Dermis blood vessel endothelial cell (primary cell): ENCODE results near the gene MAGI3. TPM values are rescaled to one million over a fixed set of nuclear protein-coding genes. Genes with fewer than 3 reads are reported as not detected.
"Not testable (repeated sequence)": the region's sequence is repeated elsewhere in the genome, so short reads cannot be mapped to it uniquely, and the experiment has no call there.

Experiments used
- DNase-seq: peaks from one replicate; pipeline ENCODE4 v3.0.0; 2010
- total RNA-seq: library from RNA; depleted of rRNA; stranded (reverse); fragments of >200 nt; gene quantifications from 2 replicates; pipeline ENCODE4 v1.2.3, GENCODE V29; 2014

Gene MAGI3
- total RNA-seq, 1 donor from 2014 or later = 13.4 TPM

GRCh38 chr1:113399062-113399583 lies 8.8 kb downstream of the MAGI3 start:
- no peak for DNase-seq

- peak; percentile 20 for DNase-seq
These were observed 10.8 kb downstream of the MAGI3 start for GRCh38 chr1:113401067-113401466.

- DNase-seq = no peak
These were observed 11.4 kb downstream of the MAGI3 start for GRCh38 chr1:113401728-113402127.

GRCh38 chr1:113403065-113403464 lies 12.8 kb downstream of the MAGI3 start:
- no peak for DNase-seq

- peak; percentile 5 for DNase-seq
These were observed 15.3 kb downstream of the MAGI3 start for GRCh38 chr1:113405573-113405972.

- DNase-seq = not testable (repeated sequence)
These were observed 15.8 kb downstream of the MAGI3 start for GRCh38 chr1:113406149-113406548.

GRCh38 chr1:113409363-113409762 lies 19.0 kb downstream of the MAGI3 start:
- DNase-seq = no peak

- DNase-seq = not testable (repeated sequence)
These were observed 21.7 kb downstream of the MAGI3 start for GRCh38 chr1:113412020-113412419.

GRCh38 chr1:113415310-113416070 lies 25.2 kb downstream of the MAGI3 start:
- no peak for DNase-seq

GRCh38 chr1:113416071-113416470 lies 25.8 kb downstream of the MAGI3 start:
- not testable (repeated sequence) for DNase-seq

- no peak for DNase-seq
These were observed 26.2 kb downstream of the MAGI3 start for GRCh38 chr1:113416496-113416895.

- no peak for DNase-seq
These were observed 32.2 kb downstream of the MAGI3 start for GRCh38 chr1:113422315-113423068.

- no peak for DNase-seq
These were observed 33.5 kb downstream of the MAGI3 start for GRCh38 chr1:113423826-113424225.

GRCh38 chr1:113429461-113430153 lies 39.3 kb downstream of the MAGI3 start:
- no peak for DNase-seq

- DNase-seq = no peak
These were observed 42.9 kb downstream of the MAGI3 start for GRCh38 chr1:113433184-113433583.

GRCh38 chr1:113434081-113434873 lies 44.0 kb downstream of the MAGI3 start:
- no peak for DNase-seq

- no peak for DNase-seq
These were observed 44.5 kb downstream of the MAGI3 start for GRCh38 chr1:113434874-113435175.

- DNase-seq = no peak
These were observed 47.4 kb downstream of the MAGI3 start for GRCh38 chr1:113437554-113438341.

- no peak for DNase-seq
These were observed 48.4 kb downstream of the MAGI3 start for GRCh38 chr1:113438505-113439276.

- DNase-seq = no peak
These were observed 49.0 kb downstream of the MAGI3 start for GRCh38 chr1:113439277-113439670.

GRCh38 chr1:113442131-113442530 lies 51.8 kb downstream of the MAGI3 start:
- DNase-seq = no peak
